ENCODE measurements around the gene TTC1.

TTC1 gene

GRCh38 chr5:160088805-160089204 is 79.9 kb downstream of the TTC1 start:
- DNase-seq (ENCODE audit: low read depth) = no peak
- no peak overlapping the region for H3K4me3 ChIP-seq (ENCODE audit: control insufficient read depth, low read depth, low read length)
- TF ChIP-seq, protein P1, sequence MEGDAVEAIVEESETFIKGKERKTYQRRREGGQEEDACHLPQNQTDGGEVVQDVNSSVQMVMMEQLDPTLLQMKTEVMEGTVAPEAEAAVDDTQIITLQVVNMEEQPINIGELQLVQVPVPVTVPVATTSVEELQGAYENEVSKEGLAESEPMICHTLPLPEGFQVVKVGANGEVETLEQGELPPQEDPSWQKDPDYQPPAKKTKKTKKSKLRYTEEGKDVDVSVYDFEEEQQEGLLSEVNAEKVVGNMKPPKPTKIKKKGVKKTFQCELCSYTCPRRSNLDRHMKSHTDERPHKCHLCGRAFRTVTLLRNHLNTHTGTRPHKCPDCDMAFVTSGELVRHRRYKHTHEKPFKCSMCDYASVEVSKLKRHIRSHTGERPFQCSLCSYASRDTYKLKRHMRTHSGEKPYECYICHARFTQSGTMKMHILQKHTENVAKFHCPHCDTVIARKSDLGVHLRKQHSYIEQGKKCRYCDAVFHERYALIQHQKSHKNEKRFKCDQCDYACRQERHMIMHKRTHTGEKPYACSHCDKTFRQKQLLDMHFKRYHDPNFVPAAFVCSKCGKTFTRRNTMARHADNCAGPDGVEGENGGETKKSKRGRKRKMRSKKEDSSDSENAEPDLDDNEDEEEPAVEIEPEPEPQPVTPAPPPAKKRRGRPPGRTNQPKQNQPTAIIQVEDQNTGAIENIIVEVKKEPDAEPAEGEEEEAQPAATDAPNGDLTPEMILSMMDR (IDR thresholded peaks at IDR 0.05; ENCODE audit: control insufficient read depth, insufficient read depth, low read depth, low read length, missing control alignments) = no peak

DNA sequence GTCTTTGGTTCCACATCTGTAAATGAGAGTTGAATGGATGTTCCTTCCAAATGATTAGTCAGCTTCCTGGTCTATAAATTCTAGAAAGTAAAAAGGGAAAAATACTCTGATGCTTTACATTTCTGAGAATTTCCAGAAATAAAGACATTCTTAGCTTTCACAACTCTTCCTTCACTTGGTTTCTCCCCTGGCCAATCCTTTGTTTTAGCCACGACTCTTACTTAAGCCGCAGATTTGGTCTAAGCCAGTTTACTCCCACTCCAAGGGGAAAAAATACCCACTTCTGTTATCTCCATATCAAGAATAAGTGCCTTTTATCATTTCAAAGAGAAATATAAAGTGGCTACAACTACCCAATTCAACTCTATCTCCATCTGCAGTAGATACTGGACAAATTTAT is 80.6 kb downstream of the TTC1 start:
- DNase-seq (ENCODE audit: low read depth) = no peak
- TF ChIP-seq, protein P1 (IDR thresholded peaks at IDR 0.05; ENCODE audit: control insufficient read depth, insufficient read depth, low read depth, low read length, missing control alignments) = no peak
- no peak overlapping the region for H3K4me3 ChIP-seq (ENCODE audit: control insufficient read depth, low read depth, low read length)

DNA sequence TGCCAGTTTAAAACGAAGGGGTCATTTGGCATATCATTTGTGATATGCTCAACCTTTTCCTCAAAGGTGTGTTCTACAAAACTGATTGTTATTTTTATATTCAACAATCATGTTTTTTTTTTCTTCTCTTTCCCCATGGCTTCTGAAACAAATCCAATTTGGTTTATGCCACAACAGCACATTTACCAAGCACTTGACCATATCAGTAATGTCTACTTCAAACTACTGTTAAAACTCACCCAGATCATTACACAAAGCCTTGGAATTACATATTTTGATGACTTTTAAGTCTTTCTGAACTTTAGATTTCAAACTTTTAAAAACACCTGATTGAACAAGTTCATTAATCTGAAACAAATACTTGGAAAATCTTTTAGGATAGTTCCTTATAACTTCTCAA is 81.1 kb downstream of the TTC1 start:
- TF ChIP-seq, protein P1 (IDR thresholded peaks at IDR 0.05; ENCODE audit: control insufficient read depth, insufficient read depth, low read depth, low read length, missing control alignments) = no peak
- no peak overlapping the region for H3K4me3 ChIP-seq (ENCODE audit: control insufficient read depth, low read depth, low read length)
- DNase-seq (ENCODE audit: low read depth) = no peak

GRCh38 chr5:160092514-160092913 is 83.6 kb downstream of the TTC1 start:
- TF ChIP-seq, protein P1 (IDR thresholded peaks at IDR 0.05; ENCODE audit: control insufficient read depth, insufficient read depth, low read depth, low read length, missing control alignments) = no peak
- H3K4me3 ChIP-seq (ENCODE audit: control insufficient read depth, low read depth, low read length) = no peak overlapping the region
- no peak for DNase-seq (ENCODE audit: low read depth)

DNA sequence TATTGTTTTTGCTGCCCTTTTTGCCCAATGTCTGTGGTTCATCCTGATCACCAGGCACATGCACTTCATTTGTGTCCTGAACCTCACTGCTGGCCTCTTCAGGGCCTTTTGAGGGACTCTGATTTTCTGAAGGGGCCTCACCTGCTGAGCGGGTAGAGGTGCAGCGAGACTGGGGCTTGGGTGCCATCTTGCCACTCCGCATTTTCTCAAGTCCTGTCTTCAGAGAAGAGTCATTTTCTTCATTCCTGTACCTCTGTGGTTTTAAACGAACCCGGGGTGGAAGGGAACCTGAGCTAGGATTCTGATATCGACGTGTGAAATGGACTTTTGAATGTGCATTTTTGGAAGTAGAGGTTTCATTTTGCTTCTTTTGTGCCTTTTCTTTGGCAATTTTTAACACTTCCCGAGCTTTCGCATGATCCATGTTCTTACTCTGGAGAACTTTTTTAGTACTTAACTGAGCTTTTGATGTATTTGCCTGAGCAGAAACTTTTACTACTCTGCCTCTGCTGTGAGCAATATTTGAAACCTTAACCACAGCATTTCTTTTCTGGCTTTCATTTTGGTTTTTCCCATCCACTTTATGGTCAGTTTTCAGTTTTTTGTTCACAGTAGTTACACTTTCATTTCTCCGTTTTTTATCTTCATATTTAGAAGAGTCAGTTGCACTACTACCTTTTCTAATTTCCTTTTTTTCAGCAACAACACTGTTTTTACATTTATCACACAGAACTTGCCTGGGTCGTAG is 84.2 kb downstream of the TTC1 start:
- TF ChIP-seq, protein P1 (IDR thresholded peaks at IDR 0.05; ENCODE audit: control insufficient read depth, insufficient read depth, low read depth, low read length, missing control alignments) = no peak
- no peak overlapping the region for H3K4me3 ChIP-seq (ENCODE audit: control insufficient read depth, low read depth, low read length)
- DNase-seq (ENCODE audit: low read depth) = no peak

DNA sequence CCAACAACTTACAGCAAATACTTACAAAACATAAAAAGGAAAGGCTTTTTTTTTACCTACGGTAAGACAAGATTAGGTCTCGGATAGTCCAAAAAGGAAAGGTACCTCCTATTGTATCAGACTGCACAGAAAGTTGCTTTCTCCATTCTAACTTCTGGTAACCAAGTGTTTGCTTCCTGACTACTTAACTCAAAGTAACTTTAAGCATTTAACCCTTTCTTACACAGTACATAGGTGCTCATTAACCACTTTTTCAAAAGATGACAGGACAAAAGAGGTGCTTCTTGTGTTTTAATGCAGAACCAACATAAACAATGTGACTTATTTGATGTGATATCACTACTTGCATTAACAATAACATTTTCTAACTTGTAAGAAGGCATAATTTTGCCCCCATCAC is 87.2 kb downstream of the TTC1 start:
- no peak overlapping the region for H3K4me3 ChIP-seq (ENCODE audit: control insufficient read depth, low read depth, low read length)
- no peak for DNase-seq (ENCODE audit: low read depth)
- TF ChIP-seq, protein P1 (IDR thresholded peaks at IDR 0.05; ENCODE audit: control insufficient read depth, insufficient read depth, low read depth, low read length, missing control alignments) = no peak

Measured in AG09309 (cell line).